HG03045 (cell line): ENCODE results near the gene HS6ST3.

Experiments
- ATAC-seq: cut with Tn5 transposase; IDR thresholded peaks from one replicate; pipeline ENCODE4 v1.9.1; 2021; ENCODE audit warnings: mild to moderate bottlenecking, moderate library complexity; ENCODE audit not compliant: unreplicated experiment

Gene HS6ST3

DNA sequence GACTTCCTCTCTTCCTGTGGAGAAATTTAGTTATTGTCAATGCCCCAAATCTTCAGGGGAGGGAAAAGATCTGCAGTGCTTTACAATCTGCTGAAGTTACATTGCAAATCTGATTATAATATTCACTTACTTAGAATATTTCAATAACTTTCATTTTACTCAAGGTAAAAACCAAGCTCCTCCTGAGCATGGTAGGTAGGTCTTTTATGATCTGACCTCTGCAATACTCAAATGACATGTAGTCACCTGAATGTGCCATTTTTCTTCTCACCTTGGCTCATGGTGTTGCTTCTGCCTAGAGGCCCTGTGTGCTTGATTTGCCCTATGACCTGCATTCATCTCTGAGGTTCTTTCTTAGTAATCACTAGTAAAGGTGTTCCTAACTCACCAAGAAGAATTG lies 331.4 kb downstream of the HS6ST3 start:
- no peak for ATAC-seq

DNA sequence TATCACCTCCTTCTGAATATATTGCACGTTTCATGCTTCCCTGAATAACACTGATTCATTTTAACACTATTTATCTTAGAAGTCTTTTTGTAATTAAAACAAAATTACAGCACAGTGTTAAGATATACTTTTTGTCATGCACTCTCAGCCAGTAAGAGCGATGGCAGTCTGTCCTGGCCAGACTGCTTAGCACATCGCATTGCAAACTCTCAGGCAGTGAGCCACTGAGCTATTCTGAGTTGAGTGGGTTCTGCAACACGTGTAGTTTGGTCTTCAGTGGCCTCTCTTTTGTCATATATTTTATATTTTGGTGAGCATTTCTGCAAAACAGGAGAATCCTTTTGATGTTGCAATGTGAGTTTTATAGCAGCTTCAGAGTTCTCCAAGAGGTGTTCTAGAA lies 332.1 kb downstream of the HS6ST3 start:
- no peak for ATAC-seq

DNA sequence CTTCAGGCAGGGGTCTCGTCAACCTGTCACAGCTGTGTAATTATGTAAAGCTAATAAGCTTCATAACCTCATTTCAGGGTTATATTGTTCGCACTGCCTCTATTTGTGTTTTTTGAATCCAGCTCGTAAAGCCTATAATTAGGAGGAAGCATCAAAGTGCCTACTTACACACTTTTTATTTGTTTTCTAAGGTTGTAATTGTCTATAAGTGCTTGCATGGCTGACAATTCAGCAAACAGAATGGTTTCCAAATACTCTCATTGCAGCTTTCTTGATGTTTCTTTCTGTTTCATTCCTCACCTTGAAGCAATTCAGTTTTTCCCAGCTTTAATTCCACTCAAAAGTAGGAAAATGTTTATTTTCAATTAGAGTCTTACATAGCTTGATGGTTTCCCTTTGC lies 336.3 kb downstream of the HS6ST3 start:
- ATAC-seq = no peak

DNA sequence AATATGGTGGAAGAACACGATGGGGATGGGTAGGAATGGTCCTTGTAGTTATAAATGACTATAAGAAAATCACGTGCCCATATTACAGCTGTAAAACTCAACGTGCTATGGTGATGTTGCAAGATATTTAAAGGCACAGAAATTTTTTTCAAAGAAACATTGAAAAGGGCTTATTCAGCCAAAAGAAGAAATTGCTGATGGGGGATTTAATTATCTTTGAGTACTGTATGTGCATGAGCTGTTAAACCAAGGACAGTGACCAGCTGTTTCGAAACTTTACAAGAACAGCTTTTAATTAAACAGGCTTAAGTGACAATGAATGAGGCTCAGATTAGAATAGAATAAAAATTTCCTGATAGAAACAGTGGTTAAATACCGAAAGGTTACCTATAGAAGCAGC lies 339.0 kb downstream of the HS6ST3 start:
- no peak for ATAC-seq

DNA sequence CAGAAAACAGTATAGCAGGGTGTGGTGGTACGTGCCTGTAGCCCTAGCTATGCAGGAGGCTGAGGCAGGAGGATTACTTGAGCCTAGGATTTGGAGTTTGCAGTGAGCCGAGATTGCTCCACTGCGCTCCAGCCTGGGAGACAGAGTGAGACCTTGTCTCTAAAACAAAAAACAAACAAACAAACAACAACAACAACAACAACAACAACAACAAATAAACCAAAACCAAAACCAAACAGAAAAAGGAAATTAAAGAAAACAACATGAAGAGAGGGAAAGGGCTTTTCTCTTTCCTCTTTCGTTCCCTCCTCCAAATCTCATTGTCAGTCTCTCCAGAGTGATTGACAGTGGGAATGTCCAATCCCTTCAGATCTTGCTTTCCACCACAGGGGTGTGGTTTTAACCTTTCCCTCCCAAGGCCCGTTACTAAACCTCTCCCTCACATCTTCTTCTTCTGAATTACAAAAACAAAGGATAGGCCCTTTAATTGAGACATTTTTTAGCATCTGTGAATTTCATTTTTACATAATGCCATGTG lies 341.2 kb downstream of the HS6ST3 start:
- ATAC-seq = no peak

DNA sequence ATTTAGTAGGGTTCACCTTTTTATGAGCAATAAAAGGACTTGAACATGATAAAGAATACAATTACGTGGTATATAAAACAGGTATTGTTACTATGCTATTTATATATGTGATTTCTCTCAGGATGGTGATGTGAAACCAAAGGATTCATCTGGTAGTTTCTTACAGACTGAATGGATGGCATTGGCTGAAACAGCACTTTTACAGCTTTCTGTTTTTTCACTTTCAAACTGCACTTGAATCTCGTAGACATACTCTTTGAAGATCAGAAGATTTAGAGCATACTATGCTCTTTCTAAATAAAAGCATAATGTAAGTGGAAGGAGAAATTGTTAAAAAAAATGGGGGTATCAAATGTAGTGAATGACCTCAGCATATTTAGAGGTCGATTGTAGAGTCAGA lies 354.8 kb downstream of the HS6ST3 start:
- ATAC-seq = no peak

DNA sequence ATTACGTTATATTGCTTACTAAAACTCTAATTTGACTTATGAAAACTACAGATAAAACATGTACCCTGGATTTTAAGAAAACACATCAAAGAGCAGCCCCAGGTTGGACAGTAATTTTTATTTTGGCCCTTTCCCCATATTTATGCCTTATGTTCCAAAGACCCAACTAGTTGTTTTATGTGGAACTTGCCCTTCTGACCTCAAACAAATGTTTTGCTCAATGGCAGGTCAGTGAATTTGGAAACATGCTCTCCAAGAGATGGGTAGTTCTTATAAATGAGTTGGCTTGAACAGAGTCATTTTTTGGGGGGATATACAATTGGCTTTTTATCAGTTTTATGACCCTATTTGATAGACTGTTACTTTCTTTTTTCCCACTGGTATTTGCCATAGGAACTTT lies 360.0 kb downstream of the HS6ST3 start:
- no peak for ATAC-seq

DNA sequence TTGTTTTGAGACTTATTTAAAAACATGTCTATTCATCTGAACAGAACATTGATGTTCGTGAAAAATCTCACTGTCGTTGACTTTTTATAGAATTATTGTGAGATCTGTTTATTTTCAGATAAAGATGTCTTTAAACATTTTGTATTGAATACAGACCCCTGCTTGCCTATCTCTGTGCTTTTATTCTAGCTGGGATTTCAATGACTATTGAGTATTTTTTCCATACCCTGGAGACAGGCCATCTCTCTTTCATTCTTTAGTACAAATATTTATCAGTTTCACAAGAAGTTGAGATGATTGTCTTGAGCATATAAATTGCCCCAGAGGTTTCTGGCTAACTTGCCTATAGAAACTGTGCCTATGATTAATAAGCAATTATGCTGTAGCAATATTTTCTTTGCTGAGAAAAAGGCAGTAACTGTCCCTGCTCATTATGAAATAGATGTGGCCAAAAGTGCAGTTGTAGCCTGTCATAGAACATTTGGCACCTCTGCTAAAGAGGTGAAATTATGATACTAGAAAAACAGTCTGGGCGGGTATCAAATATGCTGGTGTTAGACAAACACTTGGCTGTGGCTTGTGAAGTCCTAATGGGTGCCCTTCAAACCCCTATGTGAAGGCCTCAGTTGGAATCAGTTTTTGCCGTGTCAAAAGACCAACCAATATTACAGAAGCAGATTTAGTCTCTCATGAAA lies 360.6 kb downstream of the HS6ST3 start:
- no peak for ATAC-seq

DNA sequence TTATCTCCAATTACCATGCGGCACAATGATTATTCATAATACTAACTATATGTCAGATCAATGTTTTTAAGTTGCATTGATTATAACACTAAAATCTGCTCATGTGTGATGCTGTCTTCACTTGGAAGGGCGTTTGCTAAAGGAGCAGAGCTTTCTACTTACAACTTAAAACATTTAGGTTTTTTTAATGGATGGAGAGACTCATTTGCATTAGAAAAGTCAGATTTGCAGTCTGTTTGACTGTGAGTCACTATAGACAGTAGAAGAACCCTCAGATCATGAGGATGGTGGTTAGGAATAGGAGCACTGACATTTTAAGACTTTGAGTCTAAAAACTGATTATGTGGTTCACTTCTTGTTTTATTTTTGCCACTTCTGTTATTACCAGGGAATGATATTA lies 364.6 kb downstream of the HS6ST3 start:
- no peak for ATAC-seq

DNA sequence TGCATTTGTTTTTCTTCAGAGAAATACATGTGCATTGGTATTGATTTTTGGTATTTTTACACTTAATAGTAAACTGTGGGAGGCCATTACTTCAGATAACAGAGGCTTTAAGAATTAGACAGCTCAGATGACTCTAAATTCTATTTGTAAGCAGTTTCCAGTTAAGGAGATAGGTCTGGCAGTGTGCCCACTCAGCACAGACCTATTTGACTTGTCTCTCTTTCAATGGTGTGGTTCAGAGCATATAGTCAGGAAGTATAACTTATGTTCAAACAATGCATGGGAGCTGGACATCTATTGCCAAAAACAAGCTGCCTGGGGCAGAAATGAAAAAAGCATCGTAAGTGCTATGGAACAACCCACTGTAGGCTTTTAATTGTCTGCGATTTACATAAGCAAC lies 370.7 kb downstream of the HS6ST3 start:
- no peak for ATAC-seq

DNA sequence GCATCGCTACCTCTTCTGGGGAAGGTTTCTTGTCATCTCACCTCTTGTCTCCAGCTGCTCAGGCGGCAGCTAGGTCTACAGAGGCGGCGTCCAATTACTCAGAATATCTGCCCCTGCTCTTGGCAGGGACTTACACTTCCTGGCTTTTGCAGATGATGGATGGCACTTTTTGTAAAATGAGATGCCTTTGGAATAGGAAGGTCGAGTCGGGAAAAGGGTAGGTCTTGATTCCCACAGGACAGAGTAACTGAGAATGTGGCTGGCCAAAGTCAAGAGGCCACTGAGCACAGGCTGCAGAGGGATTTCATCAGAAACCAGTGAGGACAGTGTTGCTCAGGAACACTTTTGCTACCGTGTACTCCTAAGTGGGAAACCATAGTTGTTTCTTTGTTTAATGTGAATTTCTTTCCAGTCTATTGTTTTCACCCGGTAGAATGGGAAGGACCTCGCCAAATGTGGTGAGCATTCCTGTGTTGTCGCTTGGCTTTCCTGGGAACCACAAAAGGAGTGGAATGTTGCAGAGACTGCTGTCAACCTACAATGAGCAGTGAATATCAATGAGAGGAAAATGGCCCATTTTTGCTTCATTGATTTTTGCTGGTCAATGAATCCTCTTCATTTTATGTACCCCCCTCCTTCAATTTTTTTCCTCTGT lies 383.7 kb downstream of the HS6ST3 start:
- ATAC-seq = no peak

DNA sequence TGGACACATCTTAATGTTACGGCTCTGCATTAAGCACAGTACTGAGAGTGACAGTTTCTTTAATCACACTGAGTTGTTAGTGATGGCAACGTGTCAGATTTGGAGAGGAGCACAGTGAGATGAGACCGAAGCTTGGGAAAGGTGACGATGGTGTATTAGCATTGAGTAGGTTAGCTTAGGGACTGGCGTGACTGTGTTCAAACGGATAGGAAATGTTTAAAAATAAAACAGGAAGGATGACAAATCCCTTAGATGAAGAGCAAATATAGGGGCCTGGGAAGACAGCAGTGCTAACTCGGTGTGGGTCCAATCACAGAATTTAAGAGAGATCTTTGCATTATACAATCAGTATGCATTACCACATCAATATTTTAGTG lies 384.3 kb downstream of the HS6ST3 start:
- no peak for ATAC-seq

DNA sequence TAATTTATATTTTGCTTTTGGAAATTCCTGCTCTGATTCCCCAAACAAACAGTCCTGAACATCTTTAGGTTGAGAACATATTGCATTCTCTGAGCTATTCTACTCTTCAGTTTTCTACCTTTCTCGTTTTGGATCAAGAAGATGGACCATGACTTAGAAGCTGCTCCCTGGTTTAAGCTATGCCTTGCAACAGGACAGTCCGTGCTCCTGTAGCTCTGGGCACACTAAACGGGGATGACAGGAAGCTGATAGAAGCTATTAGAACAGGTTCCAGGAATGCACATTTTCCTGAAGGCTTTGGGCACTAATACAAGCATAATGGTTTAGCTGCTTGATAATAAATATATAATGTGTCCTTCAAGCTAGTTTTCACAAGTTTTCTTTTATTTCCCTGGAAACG lies 385.2 kb downstream of the HS6ST3 start:
- no peak for ATAC-seq

DNA sequence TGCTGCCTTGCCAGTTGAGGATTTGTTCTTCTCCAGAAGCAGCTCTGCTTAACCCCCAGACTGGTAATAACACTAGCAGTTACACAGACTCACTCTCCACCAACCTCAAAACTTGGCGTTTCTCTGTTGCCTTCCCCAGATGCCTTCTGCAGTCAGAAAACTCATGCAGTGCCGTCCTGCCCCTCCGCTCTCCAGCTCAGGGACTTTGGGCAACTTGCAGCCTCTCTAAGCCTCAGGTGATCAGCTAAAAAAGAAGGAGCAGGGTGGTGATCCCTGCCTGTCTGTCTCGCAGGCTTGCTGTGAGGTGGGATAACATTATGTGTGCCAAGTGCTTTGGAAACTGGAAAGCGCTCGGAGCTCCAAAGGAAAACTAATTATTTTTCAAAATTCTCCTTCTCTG lies 391.6 kb downstream of the HS6ST3 start:
- ATAC-seq = no peak

DNA sequence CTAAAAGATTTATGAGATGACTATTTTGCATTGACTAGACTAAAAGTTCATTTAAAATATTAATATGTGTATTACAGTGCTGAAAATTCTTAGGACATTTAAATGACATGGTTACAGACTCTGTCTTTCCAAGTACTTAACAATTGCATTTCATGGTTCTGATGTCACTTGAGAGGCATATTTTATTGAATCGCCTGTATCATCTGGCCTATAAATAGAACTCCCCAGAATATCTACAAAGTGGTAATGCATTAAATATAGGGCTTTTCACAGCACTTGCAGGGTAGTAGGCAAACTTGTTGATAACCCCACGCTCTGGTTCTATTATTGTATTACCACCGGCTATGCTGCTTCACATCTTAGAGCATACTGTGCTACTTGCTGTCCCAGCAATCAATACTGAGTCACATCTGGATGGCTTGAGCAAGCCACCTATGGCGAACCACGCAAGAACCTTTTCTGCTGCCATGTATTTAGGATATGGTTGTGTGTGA lies 400.6 kb downstream of the HS6ST3 start:
- no peak for ATAC-seq

DNA sequence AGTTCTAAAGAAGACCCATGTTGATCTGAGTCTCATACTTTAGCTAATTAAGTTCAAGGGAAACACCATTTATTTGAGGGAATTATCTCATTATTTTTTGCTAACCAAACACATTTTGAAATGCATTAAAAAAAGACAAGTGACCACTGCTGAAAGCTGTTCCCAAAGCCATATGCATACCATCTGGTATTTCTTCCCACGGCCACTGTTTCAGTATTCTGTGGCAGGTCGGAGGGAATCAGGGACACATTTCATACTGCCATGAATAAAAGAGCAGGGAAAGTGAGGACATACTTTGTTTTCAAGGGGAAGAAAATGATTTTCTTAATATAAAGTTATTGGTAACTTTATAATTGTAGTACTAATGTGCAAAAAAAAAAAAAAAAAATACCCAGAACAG lies 401.2 kb downstream of the HS6ST3 start:
- ATAC-seq = no peak

DNA sequence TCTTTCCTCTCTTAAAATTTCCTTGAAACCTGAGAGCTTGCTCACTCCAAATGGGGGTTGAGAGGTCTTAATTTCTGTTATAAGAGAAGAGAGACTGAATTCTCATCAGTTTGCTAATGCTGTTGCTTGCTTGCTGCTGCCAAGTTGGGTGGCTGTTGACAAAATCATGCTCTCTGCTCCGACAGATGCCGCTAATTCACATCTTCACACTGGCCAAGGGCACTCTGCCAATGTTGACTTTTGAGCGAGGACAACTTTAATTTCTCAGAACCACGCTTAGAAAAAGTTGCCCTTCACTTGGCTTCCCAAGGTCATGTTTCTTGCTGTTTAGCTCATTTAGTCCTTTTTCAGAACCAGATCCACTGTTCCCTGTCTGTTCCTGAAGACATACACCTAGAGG lies 402.9 kb downstream of the HS6ST3 start:
- no peak for ATAC-seq

DNA sequence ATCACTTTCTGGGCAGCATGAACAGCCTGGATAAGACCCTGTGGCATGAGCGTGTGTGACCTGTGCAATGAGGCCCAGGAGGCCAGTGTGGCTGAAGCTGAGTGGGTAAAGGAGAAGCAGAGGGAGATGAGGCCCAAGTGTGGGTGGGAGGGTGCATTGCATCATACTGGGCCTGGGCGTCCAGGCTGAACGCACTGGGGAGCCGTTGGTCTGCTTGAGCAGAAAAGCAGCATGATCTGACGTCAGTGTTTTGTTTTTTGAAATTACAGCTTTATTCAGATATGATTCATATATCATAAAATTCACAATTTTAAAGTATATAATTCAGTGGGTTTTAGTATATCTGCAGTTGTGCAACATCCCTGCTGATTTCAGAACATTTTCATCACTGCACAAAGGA lies 409.7 kb downstream of the HS6ST3 start:
- ATAC-seq = no peak

DNA sequence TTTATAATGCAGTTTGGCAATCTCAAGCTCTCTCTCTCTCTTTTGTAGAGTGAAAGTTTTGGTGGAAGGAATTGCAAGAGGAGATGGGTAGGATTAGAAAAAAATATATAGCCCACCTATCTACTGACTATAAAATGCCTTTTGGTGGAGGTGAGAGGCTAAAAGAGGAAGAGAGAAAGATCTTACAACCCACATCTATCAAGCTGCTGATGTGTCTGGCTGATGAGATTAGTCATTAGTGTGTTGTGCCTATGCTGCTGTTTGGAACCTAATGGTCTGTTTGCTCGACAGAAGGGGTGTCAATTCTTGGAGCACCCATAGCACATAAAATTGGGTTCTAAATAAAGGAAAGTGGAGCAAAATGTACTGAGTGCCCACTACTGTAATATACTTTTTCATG lies 411.0 kb downstream of the HS6ST3 start:
- no peak for ATAC-seq

DNA sequence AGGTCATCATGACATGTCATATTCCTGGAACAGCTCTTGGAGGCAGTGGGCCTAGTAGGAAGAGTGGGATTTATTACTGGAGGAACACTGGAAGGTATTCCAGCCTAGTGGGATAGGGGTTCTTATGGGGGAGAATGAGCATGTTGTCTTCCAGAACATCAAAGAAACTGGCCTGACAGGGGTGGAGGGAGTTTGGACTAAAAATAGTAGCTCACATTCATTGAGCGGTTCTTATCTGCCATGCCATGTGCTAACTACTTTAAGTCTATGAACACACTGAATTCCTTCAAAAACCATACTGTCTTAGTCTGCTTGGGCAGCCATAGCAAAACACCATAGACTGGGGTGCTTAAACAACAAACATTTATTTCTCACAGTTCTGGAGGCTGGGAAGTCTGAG lies 413.6 kb downstream of the HS6ST3 start:
- no peak for ATAC-seq

DNA sequence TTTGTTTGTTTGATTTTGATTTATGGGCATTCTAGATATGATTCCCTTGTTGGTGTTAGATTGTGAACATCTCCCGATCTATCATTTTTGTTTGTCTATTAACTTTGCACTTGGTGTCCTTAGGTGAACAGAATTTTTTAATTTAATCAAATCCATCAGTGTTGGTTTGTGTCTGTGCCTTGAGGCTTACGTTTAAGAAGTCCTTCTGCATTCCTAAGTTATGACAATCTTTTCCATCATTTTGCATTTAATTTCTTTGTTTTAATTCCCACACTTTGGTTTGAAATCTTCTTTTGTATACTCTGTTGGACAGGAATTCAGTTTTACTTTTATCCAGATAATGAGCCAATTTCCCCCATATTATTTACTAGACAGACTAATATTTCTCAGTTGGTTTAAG lies 421.7 kb downstream of the HS6ST3 start:
- ATAC-seq = no peak

DNA sequence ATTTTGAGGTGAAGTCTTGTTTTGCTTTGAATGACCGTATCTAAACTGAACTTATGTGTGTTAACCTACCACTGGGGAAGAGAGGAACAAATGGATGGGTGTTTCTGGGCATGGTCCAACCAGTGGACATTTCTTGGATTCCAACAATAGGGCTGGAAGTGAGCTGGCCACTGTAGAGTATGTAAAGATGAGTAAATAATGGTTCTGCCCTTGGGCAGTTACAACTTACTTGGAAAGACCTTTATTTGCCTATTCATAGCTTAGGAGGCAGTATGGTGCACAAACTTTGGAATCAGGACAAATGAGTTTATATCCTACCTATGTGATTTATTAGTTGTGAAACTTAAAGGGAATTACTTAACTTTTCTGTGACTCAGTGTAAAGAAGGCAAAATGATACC lies 429.5 kb downstream of the HS6ST3 start:
- no peak for ATAC-seq
